Neuronal stem cell (in vitro differentiated cells): ENCODE data around the gene CCDC86.

Source experiments
- DNase-seq: peaks from one replicate; pipeline ENCODE4 v3.0.0-alpha.2; 2013; ENCODE audit warnings: low spot score
- H2AFZ ChIP-seq: one replicate; pipeline ENCODE4 v1.6.1; 2013; ENCODE audit warnings: mild to moderate bottlenecking, low read length, inconsistent platforms
- H2AK5ac ChIP-seq: 2 replicates; pipeline ENCODE4 v1.6.1; 2013; ENCODE audit warnings: low read depth, mild to moderate bottlenecking, inconsistent platforms, low read length, moderate library complexity, mixed read lengths
- H2BK120ac ChIP-seq: 2 replicates; pipeline ENCODE4 v1.6.1; 2013; ENCODE audit warnings: low read depth, mild to moderate bottlenecking, inconsistent platforms, low read length, moderate library complexity, mixed read lengths
- H2BK12ac ChIP-seq: one replicate; pipeline ENCODE4 v1.6.1; 2013; ENCODE audit warnings: low read length, inconsistent platforms
- H2BK15ac ChIP-seq: 2 replicates; pipeline ENCODE4 v1.6.1; 2013; ENCODE audit warnings: mild to moderate bottlenecking, low read length, inconsistent platforms, mixed read lengths
- H2BK5ac ChIP-seq: one replicate; pipeline ENCODE4 v1.6.1; 2013; ENCODE audit warnings: inconsistent platforms, mild to moderate bottlenecking, low read length, moderate library complexity
- H3K14ac ChIP-seq: one replicate; pipeline ENCODE4 v1.6.1; 2013; ENCODE audit warnings: low read length, inconsistent platforms
- H3K18ac ChIP-seq: 2 replicates; pipeline ENCODE4 v1.6.1; 2013; ENCODE audit warnings: low read length, inconsistent platforms
- H3K23ac ChIP-seq: 2 replicates; pipeline ENCODE4 v1.6.1; 2013; ENCODE audit warnings: low read depth, mild to moderate bottlenecking, mixed read lengths, low read length, inconsistent platforms; ENCODE audit not compliant: poor library complexity
- H3K27ac ChIP-seq: replicated peaks from 3 replicates; pipeline ENCODE4 v1.5.1; 2013; ENCODE audit warnings: low read length, inconsistent platforms
- H3K27me3 ChIP-seq, 3 experiments: 2 replicates each; pipeline ENCODE4 v1.6.1; 2013; ENCODE audit warnings: low read length in 3 of 3, mild to moderate bottlenecking in 2 of 3, inconsistent platforms in 1 of 3, low read depth in 1 of 3, mixed read lengths in 1 of 3, moderate library complexity in 1 of 3; ENCODE audit not compliant: control insufficient read depth in 3 of 3, insufficient read depth in 3 of 3
- H3K36me3 ChIP-seq, 2 donors: replicated peaks in 1 of 2; 2 replicates each; pipeline ENCODE4 v1.6.1; 2013; ENCODE audit warnings: low read length in 2 of 2; ENCODE audit not compliant: control insufficient read depth in 2 of 2, insufficient read depth in 2 of 2
- H3K4ac ChIP-seq: 2 replicates; pipeline ENCODE4 v1.6.1; 2013; ENCODE audit warnings: inconsistent platforms, mild to moderate bottlenecking, low read length, moderate library complexity
- H3K4me1 ChIP-seq, 2 donors: 1 replicate in 1 of 2; 2 replicates in 1 of 2; pipeline ENCODE4 v1.6.1; 2013; ENCODE audit warnings: low read length in 2 of 2, low read depth in 1 of 2; ENCODE audit not compliant: control insufficient read depth in 2 of 2, insufficient read depth in 1 of 2
- H3K4me2 ChIP-seq: one replicate; pipeline ENCODE4 v1.6.1; 2013; ENCODE audit warnings: mild to moderate bottlenecking, low read length, inconsistent platforms; ENCODE audit not compliant: insufficient read depth, poor library complexity, severe bottlenecking
- H3K4me3 ChIP-seq, 2 donors: 2 replicates each; pipeline ENCODE4 v1.5.1; 2013; ENCODE audit warnings: low read length in 2 of 2, mild to moderate bottlenecking in 2 of 2, inconsistent platforms in 1 of 2, moderate library complexity in 1 of 2
- H3K79me1 ChIP-seq: one replicate; pipeline ENCODE4 v1.6.1; 2013; ENCODE audit warnings: low read depth, mild to moderate bottlenecking, inconsistent platforms, low read length, moderate library complexity
- H3K9ac ChIP-seq: one replicate; pipeline ENCODE4 v1.6.1; 2013; ENCODE audit warnings: mild to moderate bottlenecking, low read depth, low read length, inconsistent platforms; ENCODE audit not compliant: poor library complexity
- H3K9me3 ChIP-seq, 2 donors: replicated peaks in 1 of 2; 2 replicates each; pipeline versions ENCODE3 to v1.6.1; 2013; ENCODE audit warnings: low read length in 2 of 2, mild to moderate bottlenecking in 2 of 2, inconsistent platforms in 1 of 2, low read depth in 1 of 2, mixed read lengths in 1 of 2, moderate library complexity in 1 of 2; ENCODE audit not compliant: control insufficient read depth in 2 of 2, insufficient read depth in 1 of 2
- H4K8ac ChIP-seq: one replicate; pipeline ENCODE4 v1.6.1; 2013; ENCODE audit warnings: low read depth, mild to moderate bottlenecking, inconsistent platforms, low read length, moderate library complexity
- H4K91ac ChIP-seq: one replicate; pipeline ENCODE4 v1.6.1; 2013; ENCODE audit warnings: low read length, low read depth, mild to moderate bottlenecking, inconsistent platforms; ENCODE audit not compliant: poor library complexity
- WGBS, 2 donors: extraction: QIAGEN DNeasy Blood & Tissue Kit; methylation state at CpG; one replicate each; pipeline ENCODE4 v1.1.7; 2013; ENCODE audit warnings: missing lambda C conversion rate in 2 of 2, mixed read lengths in 1 of 2; ENCODE audit not compliant: insufficient read length in 2 of 2, insufficient replicate concordance in 1 of 2; ENCODE audit errors: extremely low coverage in 2 of 2; 5-methylcytosine and 5-hydroxymethylcytosine counted together

The CCDC86 gene

DNA sequence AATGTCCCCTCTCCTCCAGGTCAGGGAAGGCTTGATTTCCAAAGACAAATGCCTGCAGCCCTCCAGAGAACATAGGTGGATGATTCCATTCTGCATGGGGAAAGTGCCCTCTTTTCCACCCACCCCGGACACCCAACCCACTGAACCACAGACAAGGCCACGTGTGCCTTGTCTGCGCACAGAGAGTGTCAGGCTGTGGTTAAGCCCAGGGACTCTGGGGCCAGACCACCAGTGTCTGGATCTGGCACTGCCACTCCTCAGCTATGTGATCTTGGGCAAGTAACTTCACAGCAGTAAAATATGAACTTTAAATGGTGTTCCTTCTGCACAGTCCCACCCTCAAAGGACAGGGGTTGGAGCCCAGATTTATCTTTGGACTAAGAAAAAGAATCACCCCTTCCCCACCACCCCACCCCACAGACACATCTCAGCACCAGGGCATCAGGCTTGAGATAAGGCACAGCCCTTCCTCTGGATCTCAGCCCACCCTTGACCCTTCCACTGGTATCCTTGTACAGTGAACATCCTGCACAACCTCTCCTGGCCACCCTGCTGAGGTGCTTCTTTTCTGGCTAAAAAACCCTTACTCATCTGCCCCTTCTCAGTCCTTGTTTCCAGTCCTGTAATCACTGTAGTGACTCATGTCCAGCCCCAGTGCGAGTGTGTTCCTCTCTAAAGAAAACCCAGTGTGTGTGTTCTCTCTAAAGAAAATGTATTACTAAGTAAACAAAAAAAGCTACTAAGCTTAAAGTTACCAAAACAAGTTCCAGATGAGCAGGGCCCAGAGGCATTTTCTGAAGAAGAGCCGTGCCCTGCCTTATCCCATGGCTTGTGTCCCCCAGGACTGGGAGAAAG, 15.7 kb downstream of the CCDC86 start:
- Histone ChIP-seq H4K8ac (no peak overlapping the region), H3K23ac (no peak overlapping the region), H2AK5ac (no peak overlapping the region), H3K4me1 (peaks cover 0 to 4% of the 10 kb centered on the region in 2 donors), H4K91ac (no peak overlapping the region), H3K14ac (peak overlapping the region; percentile 32), H3K36me3 (no peaks in the 10 kb centered on the region), H2AFZ (no peak overlapping the region), H3K4ac (no peak overlapping the region), H3K18ac (no peak overlapping the region), H3K27me3 (no peaks in the 10 kb centered on the region), H2BK120ac (no peak overlapping the region), H3K9me3 (no peaks in the 10 kb centered on the region), H2BK15ac (no peak overlapping the region), H3K27ac (no peak overlapping the region), H3K4me3 (no peak overlapping the region), H2BK12ac (no peak overlapping the region), H3K4me2 (no peak overlapping the region), H3K9ac (no peak overlapping the region), H3K79me1 (no peaks in the 10 kb centered on the region), H2BK5ac (no peak overlapping the region)
- DNase-seq: no peak
- WGBS, 2 donors: no CpG with 5 or more reads among the region's 5 CpGs

DNA sequence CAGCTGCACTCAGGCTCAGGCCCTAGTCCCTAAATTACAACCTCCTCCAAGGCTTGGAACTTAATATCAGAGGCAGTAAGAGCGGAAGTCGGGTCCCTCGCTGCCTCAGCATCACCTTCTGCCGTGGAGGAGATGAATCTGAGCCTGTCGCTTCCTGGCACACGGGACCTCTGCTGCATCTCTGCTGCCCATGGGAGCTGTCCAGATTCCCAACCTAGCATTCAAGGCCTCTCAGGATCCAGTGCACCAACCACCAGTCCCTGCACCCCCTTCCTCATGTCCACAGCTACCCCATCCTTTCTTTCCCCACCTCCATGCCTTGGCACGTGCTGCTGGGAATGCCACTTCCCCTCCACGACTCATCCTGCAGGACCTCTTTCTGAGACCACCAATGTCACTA, 16.3 kb downstream of the CCDC86 start:
- H3K14ac ChIP-seq: no peak overlapping the region
- H3K9me3 ChIP-seq: no peaks in the 10 kb centered on the region
- no peak overlapping the region for H3K18ac ChIP-seq
- no peak overlapping the region for H3K27ac ChIP-seq
- no CpG with 5 or more reads among the region's 8 CpGs for WGBS, 2 donors
- peaks cover 0 to 4% of the 10 kb centered on the region in 2 donors for H3K4me1 ChIP-seq
- no peak overlapping the region for H3K23ac ChIP-seq
- no peak for DNase-seq
- H2BK15ac ChIP-seq: no peak overlapping the region
- no peak overlapping the region for H3K4me2 ChIP-seq
- H2BK120ac ChIP-seq: no peak overlapping the region
- no peaks in the 10 kb centered on the region for H3K27me3 ChIP-seq
- H3K9ac ChIP-seq: no peak overlapping the region
- H3K4me3 ChIP-seq: no peak overlapping the region
- H3K79me1 ChIP-seq: no peaks in the 10 kb centered on the region
- no peak overlapping the region for H2BK5ac ChIP-seq
- no peak overlapping the region for H4K8ac ChIP-seq
- no peak overlapping the region for H4K91ac ChIP-seq
- peak overlapping the region; percentile 66 for H2AFZ ChIP-seq
- H2BK12ac ChIP-seq: no peak overlapping the region
- no peak overlapping the region for H2AK5ac ChIP-seq
- no peak overlapping the region for H3K4ac ChIP-seq
- no peaks in the 10 kb centered on the region for H3K36me3 ChIP-seq

- Histone ChIP-seq H3K4ac (no peak overlapping the region), H3K9me3 (no peaks in the 10 kb centered on the region), H2BK5ac (no peak overlapping the region), H3K4me2 (no peak overlapping the region), H2BK12ac (no peak overlapping the region), H3K9ac (no peak overlapping the region), H3K18ac (no peak overlapping the region), H3K14ac (no peak overlapping the region), H3K27me3 (no peaks in the 10 kb centered on the region), H3K23ac (no peak overlapping the region), H2AK5ac (no peak overlapping the region), H4K91ac (no peak overlapping the region), H3K79me1 (no peaks in the 10 kb centered on the region), H3K36me3 (no peaks in the 10 kb centered on the region), H4K8ac (no peak overlapping the region), H3K27ac (no peak overlapping the region), H2BK15ac (no peak overlapping the region), H3K4me1 (peaks cover 0 to 4% of the 10 kb centered on the region in 2 donors), H3K4me3 (peak overlapping the region in 1 of 2 donors; percentile 1), H2BK120ac (no peak overlapping the region), H2AFZ (peak overlapping the region; percentile 66)
- DNase-seq: no peak
- no CpG with 5 or more reads among the region's 4 CpGs for WGBS, 2 donors
These were observed 17.0 kb downstream of the CCDC86 start for GRCh38 chr11:60858731-60859464.

- Histone ChIP-seq H3K9me3 (no peaks in the 10 kb centered on the region), H3K27ac (no peak overlapping the region), H2AFZ (no peak overlapping the region), H4K8ac (no peak overlapping the region), H3K79me1 (no peaks in the 10 kb centered on the region), H2AK5ac (no peak overlapping the region), H2BK15ac (no peak overlapping the region), H2BK5ac (no peak overlapping the region), H3K9ac (no peak overlapping the region), H3K36me3 (no peaks in the 10 kb centered on the region), H3K4me2 (no peak overlapping the region), H2BK12ac (no peak overlapping the region), H4K91ac (no peak overlapping the region), H3K14ac (no peak overlapping the region), H3K27me3 (no peaks in the 10 kb centered on the region), H3K18ac (no peak overlapping the region), H3K4ac (no peak overlapping the region), H3K4me1 (peaks cover 0 to 4% of the 10 kb centered on the region in 2 donors), H3K4me3 (no peak overlapping the region), H3K23ac (no peak overlapping the region), H2BK120ac (no peak overlapping the region)
- no CpG with 5 or more reads among the region's 15 CpGs for WGBS, 2 donors
- DNase-seq: no peak
These were observed 17.8 kb downstream of the CCDC86 start for GRCh38 chr11:60859616-60860250.
